ENCODE results near the gene SDSL.

DNA sequence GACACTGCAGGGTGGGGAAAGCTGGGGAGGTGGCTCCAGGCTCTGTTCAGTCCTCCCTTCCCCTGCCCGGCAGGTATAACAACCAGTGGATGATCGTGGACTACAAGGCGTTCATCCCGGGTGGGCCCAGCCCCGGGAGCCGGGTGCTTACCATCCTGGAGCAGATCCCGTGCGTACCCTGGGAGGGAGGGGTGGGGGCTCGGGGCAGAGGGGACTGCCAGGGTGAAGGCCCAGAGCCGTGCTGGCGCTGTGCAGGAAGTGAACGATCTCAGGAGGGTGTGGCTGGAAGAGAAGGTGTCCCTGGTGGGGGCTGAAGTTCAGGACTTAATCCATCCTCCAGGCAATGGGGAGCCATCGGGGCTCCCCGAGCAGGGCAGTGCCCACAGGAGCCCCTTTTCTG lies 37.4 kb upstream of the SDSL start:
- TF ChIP-seq EP300 (IDR thresholded peaks at IDR 0.05) (no peak), POLR2A (IDR thresholded peaks at IDR 0.05) (no peak)
- TF ChIP-seq, protein P1, sequence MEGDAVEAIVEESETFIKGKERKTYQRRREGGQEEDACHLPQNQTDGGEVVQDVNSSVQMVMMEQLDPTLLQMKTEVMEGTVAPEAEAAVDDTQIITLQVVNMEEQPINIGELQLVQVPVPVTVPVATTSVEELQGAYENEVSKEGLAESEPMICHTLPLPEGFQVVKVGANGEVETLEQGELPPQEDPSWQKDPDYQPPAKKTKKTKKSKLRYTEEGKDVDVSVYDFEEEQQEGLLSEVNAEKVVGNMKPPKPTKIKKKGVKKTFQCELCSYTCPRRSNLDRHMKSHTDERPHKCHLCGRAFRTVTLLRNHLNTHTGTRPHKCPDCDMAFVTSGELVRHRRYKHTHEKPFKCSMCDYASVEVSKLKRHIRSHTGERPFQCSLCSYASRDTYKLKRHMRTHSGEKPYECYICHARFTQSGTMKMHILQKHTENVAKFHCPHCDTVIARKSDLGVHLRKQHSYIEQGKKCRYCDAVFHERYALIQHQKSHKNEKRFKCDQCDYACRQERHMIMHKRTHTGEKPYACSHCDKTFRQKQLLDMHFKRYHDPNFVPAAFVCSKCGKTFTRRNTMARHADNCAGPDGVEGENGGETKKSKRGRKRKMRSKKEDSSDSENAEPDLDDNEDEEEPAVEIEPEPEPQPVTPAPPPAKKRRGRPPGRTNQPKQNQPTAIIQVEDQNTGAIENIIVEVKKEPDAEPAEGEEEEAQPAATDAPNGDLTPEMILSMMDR (IDR thresholded peaks at IDR 0.05): no peak
